ENCODE results near the gene CEP164.
"Not testable (repeated sequence)": the region's sequence is repeated elsewhere in the genome, so short reads cannot be mapped to it uniquely, and the experiment has no call there.

The CEP164 gene

DNA sequence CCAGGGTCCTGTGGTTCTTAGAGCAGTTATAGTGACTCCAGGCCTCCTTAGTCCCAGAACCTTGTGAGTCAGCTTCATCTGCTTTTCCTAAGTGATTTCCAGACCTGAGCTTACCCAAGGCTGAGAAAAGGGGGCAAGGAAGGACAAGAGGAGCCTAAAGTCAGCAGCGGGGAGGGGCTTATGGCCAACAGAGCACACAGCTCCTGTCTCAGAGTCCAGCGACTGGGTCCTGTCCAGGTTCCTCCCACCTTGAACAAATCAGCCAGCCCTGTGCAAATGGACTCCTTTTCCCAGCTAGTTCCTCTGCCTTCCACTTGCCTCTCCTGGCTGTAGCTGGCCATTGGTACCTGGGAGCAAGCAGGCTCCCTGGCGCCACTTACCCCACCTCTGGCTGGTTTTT is 22.5 kb upstream of the CEP164 start:
- DNase-seq (ENCODE audit: low read depth): no peak

DNA sequence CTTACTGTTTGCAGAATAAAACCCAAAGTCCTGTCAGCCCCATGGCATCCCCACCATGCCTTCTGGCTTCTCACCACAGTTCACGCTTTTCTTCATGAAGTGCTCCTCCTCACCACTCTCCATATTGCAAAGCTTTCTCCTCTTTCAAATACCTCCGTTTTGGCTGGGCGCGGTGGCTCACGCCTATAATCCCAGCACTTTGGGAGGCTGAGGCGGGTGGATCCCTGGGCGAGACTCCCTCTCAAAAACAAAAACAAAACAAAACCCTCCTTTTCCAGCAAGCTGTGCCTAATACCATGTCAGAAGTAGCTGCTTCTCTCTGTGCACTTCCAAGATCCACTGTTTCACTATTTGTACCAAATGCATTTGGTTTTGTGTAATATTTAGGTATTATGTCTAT is 18.3 kb upstream of the CEP164 start:
- no peak for DNase-seq (ENCODE audit: low read depth)

DNA sequence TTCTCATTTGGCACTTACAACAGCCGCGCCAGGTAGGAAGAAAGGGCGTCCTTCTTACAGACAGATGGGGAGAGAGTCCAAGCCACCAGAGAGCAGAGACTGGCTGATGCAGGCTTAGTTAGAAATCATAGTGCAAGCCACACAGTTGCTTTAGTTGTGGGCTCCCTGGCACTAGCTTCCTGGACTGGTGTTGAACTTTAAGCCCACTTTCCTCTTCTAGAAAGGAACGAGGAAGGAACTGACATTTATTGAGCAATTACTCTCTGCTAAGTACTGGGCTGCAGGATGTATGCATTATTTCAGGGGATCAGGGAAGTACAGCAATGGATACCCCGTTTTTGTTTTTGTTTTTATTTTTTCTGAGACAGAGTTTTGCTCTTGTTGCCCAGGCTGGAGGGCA is 14.6 kb upstream of the CEP164 start:
- no peak for DNase-seq (ENCODE audit: low read depth)

DNA sequence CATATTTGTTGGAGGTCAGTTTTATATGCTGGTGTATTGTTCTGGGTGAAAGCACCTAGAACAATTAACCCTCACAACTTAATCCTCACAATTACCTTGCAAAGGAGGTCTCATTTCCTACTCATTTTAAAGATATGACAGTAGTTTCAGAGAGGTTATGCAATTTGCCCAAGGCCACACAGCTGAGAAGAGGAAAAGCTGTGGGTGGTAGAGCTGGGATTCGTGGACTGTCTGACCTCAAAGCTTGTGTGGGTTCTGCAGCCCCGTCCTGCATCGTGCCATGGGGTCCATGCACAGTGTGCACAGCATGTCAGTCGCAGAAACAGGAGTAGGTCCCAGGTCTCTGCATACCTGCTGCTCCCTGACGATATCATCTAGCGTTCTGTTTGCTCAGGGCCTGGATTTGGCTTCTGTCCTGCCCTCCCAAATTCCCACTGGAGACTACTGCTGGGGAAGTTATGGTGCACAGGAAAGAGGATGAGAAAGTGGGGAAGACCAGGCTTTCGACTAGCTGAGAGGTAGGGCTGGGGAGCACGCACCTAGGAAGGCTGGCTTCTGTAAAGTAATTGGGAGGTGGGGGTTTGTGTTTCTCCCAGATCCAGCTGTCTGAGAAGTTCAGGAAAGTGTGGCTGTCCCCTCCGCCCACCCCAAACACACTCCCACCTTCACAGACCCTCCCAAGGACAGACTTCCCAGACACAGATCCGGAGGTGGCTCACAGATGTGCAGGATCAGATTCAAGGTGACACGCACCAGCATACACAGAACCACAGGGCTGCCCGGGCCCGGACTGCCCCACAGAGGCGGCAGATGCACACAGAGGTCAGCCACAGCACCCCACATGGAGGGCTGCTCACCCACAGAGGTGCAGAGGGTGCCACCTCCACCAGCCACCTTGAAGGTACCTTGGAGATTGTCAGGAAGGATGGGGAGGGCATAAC is 13.6 kb upstream of the CEP164 start:
- DNase-seq (ENCODE audit: low read depth): no peak

DNA sequence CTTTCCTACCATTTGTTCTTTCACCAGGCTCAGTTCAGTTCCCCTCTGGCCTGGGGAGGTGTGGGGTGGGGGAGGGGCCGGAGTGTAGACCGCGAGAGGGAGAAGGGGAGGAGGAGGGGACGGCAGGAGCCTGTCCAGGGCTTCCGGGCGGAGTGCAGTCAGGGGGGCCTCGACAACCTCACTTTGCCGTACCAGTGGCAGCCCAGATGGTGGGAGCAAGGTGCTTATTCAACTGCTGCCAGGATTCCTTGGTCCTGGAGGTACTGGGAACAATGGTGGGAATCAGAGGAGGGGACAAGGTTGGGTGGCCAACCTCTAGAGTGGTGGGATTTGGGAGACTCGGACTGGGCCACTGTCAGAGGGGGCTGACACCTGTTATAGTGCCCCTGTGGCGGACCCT is 12.8 kb upstream of the CEP164 start:
- peak; percentile 41 for DNase-seq (ENCODE audit: low read depth)

DNA sequence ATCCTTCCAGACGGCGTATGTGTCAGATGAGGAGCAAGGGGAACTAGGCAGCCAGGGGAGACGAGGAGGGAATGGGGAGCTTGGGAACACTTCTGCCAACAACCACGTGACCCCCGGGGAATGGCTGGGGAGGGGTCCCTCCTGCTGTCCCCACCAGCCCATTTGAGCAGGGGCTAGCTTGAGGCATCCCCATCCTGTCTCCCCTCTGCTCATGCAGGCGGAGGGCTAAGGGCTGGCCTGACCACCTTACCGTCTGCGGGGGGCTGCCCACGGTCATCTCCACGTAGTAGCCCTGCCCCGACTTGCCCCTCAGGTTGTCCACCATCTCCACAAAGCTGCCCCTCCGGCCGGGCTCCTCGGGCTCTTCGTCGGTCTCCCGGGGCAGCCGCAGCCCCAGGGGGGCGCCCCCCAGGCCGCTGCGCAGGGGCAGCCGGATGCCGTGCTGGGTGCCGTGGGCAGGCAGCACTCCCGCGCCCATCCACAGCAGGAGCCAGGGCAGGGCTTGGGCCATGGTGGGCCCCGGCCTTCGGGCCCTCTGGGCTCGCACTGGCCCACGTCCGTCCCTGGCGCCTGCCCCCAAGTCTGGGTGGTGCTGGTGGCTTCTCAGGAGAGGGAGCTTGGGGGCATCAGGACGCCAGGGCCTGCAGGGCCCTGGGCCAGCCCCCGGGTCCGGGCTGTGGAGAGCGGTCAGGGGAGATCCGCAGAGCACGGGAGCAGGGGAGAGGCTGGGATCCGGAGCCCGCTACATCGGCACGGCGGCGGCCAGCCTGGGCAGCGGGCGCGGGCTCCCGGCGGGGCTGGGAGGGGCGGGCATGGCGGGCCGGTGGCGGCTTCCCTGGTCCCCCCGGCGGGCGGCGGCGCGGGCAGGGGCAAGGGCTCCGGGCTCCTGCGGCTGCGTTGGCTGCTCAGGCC is 12.1 kb upstream of the CEP164 start:
- DNase-seq (ENCODE audit: low read depth): peak; percentile 34

DNA sequence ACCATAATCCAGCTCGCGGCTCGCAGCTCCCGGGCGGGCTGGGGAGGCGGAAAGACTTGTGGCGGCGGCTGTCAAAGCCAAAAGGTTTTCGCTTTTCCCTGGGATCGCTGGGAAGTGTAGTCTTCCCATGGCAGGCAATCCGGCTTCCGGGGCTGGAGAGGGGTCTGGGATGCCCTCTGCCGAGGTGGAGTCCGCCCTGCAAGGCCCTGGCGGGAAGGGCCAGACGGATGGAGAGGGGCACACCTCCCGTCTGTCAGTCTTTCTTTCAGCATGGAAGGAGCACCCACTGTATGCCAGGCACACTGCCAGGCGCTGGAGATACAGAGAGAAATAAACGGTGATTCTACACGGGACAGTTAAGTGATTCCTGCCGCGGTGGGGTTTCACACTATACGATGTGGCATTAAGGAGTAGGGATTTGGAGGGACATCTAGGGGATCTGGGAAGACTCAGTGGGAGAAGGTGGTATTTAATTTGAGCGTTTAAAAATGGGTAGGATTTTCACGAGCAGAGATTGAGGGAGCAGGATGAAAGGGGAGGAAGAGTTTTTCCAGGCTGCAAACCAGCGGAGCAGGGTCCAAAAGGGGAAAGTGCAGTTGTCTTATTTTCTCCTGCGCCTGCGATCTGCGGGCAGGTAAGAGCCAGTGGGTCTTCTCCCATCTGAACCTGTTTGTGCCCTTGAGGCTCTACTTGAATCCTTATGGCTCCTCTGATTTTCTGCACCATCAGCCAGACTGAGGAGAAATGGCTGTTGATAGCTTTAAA is 11.3 kb upstream of the CEP164 start, which contains the start of gene BACE1:
BACE1 (minus strand) TSS at position 60 of the 765 bp plus-strand sequence. CDS start 461 bp downstream, outside the sequence.
- DNase-seq (ENCODE audit: low read depth): peak; percentile 90

DNA sequence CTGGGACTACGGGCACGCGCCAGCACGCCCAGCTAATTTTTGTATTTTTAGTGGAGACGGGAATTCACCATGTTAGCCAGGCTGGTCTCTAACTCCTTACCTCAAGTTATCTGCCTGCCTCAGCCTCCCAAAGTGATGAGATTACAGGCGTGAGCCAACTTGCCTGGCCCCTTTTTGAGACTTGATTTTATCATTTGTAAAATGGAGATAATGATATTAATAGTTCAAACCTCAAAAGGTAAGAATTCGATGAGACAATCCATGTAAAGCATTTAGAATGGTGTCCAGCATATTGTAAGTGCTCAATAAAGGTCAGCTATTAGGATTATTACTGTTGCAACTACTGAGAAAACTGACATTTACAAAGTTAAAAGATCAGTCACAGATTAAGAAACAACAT is 8.9 kb upstream of the CEP164 start:
- no peak for DNase-seq (ENCODE audit: low read depth)

DNA sequence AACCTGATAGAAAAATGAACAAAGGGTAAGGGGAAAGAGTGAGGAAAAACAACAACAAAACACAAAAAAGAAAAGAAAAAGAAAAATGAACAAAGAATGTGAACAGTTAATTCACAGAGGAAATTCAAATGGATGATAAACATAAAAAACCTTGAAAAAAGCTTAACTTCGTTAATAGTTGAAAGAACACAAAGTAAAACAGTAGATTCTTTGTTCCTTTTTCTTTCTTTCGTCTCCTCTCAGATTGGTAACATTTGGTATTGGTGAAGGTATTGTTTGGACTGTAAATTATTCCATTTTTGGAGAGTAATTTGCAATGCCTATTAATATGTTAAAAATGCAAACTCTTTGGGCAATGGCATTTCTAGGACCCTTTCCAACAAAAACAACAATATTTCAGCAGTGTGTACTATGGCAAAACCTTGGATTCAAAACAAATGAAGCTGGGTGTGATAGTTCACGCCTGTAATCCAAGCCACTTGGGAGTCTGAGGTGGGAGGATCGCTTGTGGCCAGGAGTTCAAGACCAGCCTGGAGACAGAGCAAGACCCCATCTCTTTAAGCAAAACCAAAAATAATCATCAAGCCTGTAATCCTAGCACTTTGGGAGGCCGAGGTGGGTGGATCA is 8.3 kb upstream of the CEP164 start:
- DNase-seq (ENCODE audit: low read depth): peak; percentile 78

DNA sequence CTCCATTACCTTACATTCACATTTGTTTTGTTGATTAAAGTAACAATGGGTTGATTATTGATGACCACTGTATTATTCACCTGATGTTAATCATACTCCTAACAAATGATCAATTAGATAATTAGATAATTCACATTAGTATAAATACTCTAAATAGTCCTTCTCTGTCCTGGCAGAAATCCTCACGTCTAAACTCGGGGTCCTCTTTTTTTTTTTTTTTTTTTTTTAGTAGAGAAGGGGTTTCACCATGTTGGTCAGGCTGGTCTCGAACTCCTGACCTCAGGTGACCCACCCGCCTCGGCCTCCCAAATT is 443 bp upstream of the CEP164 start:
- not testable (repeated sequence) for DNase-seq (ENCODE audit: low read depth)

DNA sequence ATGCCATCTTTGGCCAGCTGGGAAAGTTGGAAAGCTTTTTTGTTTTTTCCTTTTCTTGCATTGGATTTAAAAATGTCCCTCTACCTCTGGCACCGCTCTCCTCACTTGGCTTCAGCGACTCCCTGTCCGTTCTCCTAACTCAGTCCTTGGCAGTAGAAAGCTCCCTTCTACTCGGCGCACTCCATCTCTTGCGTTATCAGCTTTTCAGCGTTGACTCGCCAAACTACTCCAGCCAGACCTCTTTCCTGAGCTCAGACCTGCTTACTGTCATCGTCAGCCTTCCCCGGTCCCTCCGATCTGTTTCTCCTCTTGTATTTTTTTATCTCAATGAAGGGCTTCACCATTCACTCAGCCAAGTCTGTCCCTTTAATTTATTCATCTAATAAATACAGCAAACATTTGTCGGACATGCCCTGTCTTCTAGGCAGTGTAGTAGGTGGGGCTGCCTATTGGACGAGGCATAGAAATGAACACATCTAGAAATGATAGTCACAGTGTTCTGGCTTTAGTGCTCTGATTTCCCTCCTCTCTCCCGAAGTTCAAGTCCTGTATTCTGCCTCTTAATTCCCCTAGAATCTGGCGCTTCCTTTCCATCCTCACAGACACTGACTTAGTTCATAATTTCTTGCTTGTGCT is 839 bp downstream of the CEP164 start:
- peak; percentile 62 for DNase-seq (ENCODE audit: low read depth)

DNA sequence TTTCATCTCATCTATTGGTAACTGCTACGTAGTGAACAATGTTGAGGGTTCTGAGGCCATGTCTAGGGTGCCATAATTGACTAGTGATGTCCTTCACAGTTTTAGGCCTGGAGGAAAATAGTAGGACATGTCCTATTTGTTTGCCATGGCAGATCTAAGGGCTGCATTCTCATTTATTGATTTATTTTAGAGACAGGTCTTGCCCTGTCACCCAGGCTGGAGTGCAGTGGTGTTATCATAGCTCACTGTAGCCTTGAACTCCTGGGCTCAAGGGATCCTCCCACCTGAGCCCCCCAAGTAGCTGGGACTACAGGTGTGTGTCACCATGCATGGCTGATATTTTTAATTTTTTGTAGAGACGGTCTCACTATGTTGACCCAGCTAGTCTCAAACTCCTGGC is 5.2 kb downstream of the CEP164 start:
- DNase-seq (ENCODE audit: low read depth): no peak

DNA sequence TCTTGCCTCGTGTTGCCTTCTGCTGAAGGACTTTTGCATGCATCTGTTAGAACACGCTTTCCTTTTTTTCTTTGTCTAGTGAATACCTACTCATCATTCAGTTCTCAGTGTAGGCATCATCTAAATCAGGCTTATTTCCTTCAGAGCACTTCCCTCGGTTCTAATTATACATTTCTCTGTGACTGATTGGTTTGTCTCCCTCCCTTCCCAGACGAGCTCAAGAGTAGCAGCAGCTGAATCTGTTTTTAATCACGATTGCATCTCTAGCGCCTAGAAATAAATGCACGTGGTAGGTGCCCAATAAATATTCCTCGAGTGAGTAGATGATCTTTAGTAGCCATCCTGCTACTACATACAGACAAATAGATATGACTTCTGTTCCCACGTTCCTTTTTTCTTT is 6.3 kb downstream of the CEP164 start:
- DNase-seq (ENCODE audit: low read depth): no peak

DNA sequence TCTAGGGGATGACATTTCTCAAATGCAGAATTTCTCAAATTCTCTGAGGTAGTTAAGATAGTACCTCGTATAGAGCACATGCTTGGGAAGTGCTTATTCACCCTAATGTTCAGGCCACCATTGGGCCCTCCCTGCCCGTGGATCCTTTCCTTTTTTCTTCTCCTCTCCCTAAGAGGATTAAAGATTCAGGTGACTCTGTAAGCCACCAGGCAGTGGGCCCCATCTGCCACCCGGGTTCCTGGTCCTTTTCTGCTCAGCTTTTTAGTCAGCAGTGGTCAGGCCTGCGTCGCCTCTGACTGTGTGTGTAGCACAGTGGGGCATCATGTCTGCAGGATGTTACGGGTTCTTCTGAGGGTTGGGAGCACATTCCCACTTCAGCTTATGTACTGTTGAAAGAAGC is 7.2 kb downstream of the CEP164 start:
- no peak for DNase-seq (ENCODE audit: low read depth)

DNA sequence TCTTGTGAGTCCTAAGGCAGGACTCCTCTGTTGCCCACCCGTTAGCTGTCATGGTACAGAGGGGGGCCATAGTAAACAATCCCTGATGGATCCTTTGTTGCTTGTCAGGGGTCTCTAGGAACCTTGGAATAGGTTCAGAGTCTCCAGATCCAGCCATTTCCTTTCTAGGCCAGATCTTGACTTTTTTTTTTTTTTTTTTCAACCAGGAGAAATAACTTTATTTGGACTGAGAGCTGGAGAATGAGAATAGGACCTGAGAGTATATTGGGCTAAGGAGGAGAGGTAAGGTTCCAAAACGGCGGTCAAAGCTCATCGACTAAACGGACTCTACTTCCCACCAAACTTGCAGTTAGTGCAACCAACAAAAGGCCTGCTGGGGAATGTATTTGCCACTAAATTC is 7.7 kb downstream of the CEP164 start:
- no peak for DNase-seq (ENCODE audit: low read depth)

DNA sequence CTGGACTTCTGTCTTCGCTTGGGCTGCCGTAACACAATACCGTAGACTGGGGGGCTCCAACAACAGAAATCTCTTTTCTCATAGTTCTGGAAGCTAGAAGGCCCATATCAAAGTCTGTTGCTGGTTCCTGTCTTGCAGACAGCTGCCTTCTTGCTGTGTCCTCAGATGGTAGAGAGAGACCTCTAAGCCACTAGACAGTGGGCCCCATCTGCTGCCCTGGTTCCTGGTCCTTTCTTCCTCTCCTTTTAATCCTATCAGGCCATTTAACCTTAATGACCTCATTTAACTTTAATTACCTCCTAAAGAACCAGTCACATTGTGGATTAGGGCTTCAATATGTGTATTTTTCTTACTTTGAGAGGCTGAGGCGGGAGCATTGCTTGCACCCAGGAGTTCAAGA is 9.4 kb downstream of the CEP164 start:
- DNase-seq (ENCODE audit: low read depth): no peak

DNA sequence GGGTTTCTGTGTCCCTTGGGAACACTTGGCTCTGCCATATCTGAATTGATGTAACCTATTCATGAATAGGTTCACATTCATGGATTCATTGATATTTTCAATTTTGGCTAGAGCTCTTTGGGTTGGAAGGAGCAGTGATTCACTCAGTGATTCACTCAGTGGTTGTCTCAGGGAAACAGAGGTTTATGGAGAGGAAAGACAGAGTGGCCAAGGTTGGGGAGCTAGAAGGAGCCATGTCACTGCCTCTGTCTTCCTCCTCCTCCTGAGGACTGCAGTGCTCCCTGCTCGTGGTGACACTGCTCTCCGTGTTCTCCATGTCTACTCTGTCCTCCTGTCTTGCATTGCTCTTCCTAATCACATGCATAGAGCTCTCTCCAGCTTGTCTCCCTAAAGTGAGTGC is 17.4 kb downstream of the CEP164 start:
- peak; percentile 24 for DNase-seq (ENCODE audit: low read depth)

DNA sequence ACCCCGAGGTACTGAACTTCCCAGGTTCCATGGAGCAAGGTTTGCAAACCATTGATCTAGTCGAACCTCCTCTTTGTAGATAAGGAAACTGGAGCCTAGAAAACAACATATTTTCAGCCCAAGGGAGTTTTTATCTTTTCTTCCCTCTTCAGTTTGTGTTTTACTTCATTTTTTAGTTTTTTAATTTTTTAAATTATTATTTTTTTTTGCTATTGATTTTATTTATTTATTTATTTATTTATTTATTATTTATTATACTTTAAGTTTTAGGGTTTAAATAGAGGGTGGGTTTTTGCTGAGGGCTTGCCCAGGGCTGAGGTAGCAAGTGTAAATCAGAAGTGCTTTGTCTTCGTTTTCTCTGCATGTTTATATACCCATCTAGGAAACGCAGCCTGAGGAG is 26.9 kb downstream of the CEP164 start:
- DNase-seq (ENCODE audit: low read depth): no peak

DNA sequence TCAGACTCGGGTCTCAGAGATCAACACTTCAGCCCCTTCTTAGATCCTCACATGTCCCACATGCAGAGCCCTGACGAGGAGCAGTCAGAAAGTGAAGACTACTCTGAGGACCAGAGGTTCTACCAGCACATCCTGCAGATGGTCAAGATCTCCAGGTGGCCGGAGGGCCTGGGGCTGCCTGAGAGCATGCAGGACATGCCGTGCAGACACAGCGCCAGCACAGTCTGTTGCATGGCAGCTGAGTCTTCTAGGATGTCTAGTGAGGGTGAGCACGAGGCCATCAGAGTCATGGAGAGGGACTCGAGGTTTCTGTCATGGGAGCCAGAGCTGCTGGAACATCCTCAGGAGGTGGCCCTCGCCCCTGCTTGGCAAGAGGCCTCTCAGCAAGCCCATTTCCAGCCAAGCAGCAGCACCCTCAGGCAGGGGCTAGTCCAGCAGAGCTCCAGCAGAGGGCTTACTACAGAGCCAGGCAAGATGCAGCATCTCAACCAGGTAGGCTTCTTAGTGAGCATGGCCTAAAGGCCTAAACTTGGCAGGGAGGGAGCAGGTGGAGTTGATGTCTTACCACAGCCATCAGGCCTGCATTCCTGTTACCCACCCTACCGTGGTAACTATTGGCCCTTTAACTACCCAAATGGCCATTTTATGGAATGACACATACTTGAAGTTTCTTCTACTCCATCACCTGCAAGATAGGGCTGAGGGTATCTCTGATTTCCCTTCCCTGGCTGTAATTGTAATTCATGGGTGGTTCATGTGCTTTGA is 28.7 kb downstream of the CEP164 start:
- no peak for DNase-seq (ENCODE audit: low read depth)

DNA sequence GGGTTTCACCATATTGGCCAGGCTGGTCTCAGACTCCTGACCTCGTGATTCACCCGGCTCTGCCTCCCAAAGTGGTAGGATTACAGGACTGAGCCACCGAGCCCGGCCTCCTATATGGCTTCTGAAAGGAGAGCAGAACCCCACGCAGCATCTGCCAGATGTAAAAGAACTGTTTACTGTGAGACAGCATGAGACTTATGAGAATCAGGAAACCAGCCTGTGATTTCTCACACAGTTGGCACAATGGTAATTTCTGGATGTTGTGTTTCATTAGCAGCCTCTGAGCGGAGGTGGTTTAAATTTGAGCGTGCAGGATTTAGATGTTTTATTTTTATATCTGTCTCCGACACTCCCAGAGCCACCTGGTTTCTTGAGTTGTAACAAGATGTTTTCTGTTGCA is 33.8 kb downstream of the CEP164 start:
- DNase-seq (ENCODE audit: low read depth): no peak

DNA sequence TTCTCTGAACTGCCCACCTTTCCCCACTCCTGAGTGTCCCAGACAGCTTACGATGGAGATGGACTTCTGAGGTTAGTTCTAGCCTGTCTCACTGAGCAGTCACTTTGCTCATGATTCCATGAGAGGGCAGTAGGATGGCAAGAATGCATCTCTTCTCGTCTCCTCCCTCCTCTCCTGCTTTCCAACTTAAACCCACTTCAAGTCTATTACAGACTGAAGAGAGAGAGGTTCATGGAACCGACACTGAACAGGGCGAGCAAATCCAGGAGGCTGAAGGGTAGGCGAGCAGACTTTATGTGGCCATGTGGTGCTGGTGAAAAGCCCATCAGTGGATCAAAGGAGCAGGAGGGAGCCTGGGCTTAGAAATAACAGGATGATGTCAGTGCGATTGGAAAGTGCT is 38.6 kb downstream of the CEP164 start:
- no peak for DNase-seq (ENCODE audit: low read depth)

All from EH (cell line).